HepG2 (cell line): ENCODE results near the gene ZXDC. TPM values are rescaled to one million over a fixed set of nuclear protein-coding genes. Genes with fewer than 3 reads are reported as not detected.

Experiments
- CHD2 ChIP-seq: IDR thresholded peaks from 2 replicates; pipeline ENCODE4 v1.6.1; 2011; ENCODE audit warnings: low read depth, low read length, improper control_type of control experiment
- DRAP1 ChIP-seq: IDR thresholded peaks from 2 replicates; pipeline ENCODE4 v1.6.1; 2016; ENCODE audit warnings: missing genetic modification reagents, missing compliant biosample characterization
- GFI1 ChIP-seq: sonication (generic); formaldehyde crosslinking; IDR thresholded peaks from 2 replicates; pipeline ENCODE4 v1.5.0; 2020; ENCODE audit warnings: missing genetic modification reagents, mild to moderate bottlenecking, borderline replicate concordance
- JUN ChIP-seq: sonication (generic); formaldehyde crosslinking; IDR thresholded peaks from 2 replicates; pipeline ENCODE4 v1.4.0; 2020; ENCODE audit warnings: mild to moderate bottlenecking, missing genetic modification reagents
- KAT8 ChIP-seq: IDR thresholded peaks from 2 replicates; pipeline ENCODE4 v1.6.1; 2016; ENCODE audit warnings: missing genetic modification reagents, missing compliant biosample characterization
- NFAT5 ChIP-seq: sonication (generic); formaldehyde crosslinking; IDR thresholded peaks from 2 replicates; pipeline ENCODE4 v1.4.0; 2020; ENCODE audit warnings: missing genetic modification reagents
- NFYC ChIP-seq: IDR thresholded peaks from 2 replicates; pipeline ENCODE4 v1.6.1; 2016; ENCODE audit warnings: missing genetic modification reagents, missing compliant biosample characterization
- POLR2G ChIP-seq: fragments of 200-400 bp; formaldehyde crosslinking; IDR thresholded peaks from 2 replicates; pipeline ENCODE4 v1.6.1; 2018; ENCODE audit warnings: mild to moderate bottlenecking, low read depth, low read length, moderate library complexity
- PPARG ChIP-seq: conservative IDR thresholded peaks from 2 replicates; pipeline ENCODE4 v1.6.1; 2016; ENCODE audit warnings: missing biosample characterization, missing genetic modification reagents
- SOX13 ChIP-seq, 3 experiments: fragments of 450-650 bp in 1 of 3; sonication (generic) in 1 of 3; formaldehyde crosslinking in 1 of 3; IDR thresholded peaks in 2 of 3; conservative IDR thresholded peaks in 1 of 3; 2 replicates each; pipeline versions ENCODE4 v1.5.0 to v1.6.1; 2016 to 2020; ENCODE audit warnings: antibody characterized with exemption in 1 of 3, mild to moderate bottlenecking in 1 of 3, missing compliant biosample characterization in 1 of 3, missing genetic modification reagents in 1 of 3, moderate library complexity in 1 of 3
- ZBTB2 ChIP-seq: sonication (generic); formaldehyde crosslinking; IDR thresholded peaks from 2 replicates; pipeline ENCODE4 v1.8.0; 2022; ENCODE audit warnings: low read depth, missing genetic modification reagents
- ZBTB4 ChIP-seq: sonication (generic); formaldehyde crosslinking; IDR thresholded peaks from 2 replicates; pipeline ENCODE4 v1.4.0; 2020; ENCODE audit warnings: missing genetic modification reagents, mild to moderate bottlenecking, borderline replicate concordance
- ZBTB46 ChIP-seq: sonication (generic); formaldehyde crosslinking; IDR thresholded peaks from 2 replicates; pipeline ENCODE4 v1.4.0; 2020; ENCODE audit warnings: mild to moderate bottlenecking, missing genetic modification reagents, borderline replicate concordance
- ZNF207 ChIP-seq: fragments of 450-650 bp; IDR thresholded peaks from 2 replicates; pipeline ENCODE4 v1.6.1; 2016; ENCODE audit warnings: antibody characterized with exemption, borderline replicate concordance
- ZNF841 ChIP-seq: sonication (generic); formaldehyde crosslinking; IDR thresholded peaks from 2 replicates; pipeline ENCODE4 v1.8.1; 2023; ENCODE audit warnings: missing genetic modification reagents, borderline replicate concordance
- polyA plus RNA-seq, 8 experiments: library from polyadenylated mRNA; depleted of rRNA in 3 of 8; stranded (reverse) in 7 of 8; unstranded in 1 of 8; fragments of >200 nt; fragmentation: Illumina TruSeq in 4 of 8; extraction: Trizol in 4 of 8; gene quantifications; 2 replicates each; pipeline versions ENCODE4 v1.2.1 to v1.2.3, GENCODE V29; 2011 to 2016; ENCODE audit warnings: low read depth in 4 of 8, missing spikeins in 1 of 8, mixed read lengths in 1 of 8; ENCODE audit not compliant: insufficient read depth in 1 of 8
- total RNA-seq, 5 experiments: library from RNA; depleted of rRNA; stranded (reverse); fragments of >200 nt; fragmentation: Illumina TruSeq; extraction: Trizol; gene quantifications; 2 replicates each; pipeline ENCODE4 v1.2.3, GENCODE V29; 2016; ENCODE audit warnings: low read depth in 1 of 5

ZXDC gene
- total and polyA plus RNA-seq, 2 of the 13 experiments (the other 11 are each of a cell fraction or from before 2014, with no cell fraction given), result 17.6 to 21.2 TPM

- peak; percentile 92 for TF ChIP-seq SOX13 (IDR thresholded peaks at IDR 0.05)
- TF ChIP-seq SOX13 (CRISPR knock-in tag; conservative IDR thresholded peaks at IDR 0.05 in 1 of 2, IDR thresholded peaks at IDR 0.05 in 1 of 2), result peak in 1 of 2 experiments; percentile 97; a peak in 2 of 4 replicates
- no peak for TF ChIP-seq JUN (CRISPR knock-in tag)
- no peak for TF ChIP-seq ZBTB46
- TF ChIP-seq POLR2G, result 0 out of 2 replicates have a peak, but pooled peaks have one; percentile 13
- TF ChIP-seq ZNF841 (CRISPR knock-in tag), result no peak
- TF ChIP-seq GFI1 (CRISPR knock-in tag), result peak; percentile 24; the same call in 1 of the 2 replicates
- no peak for TF ChIP-seq NFAT5 (CRISPR knock-in tag)
- peak; percentile 5; the same call in 1 of the 2 replicates for TF ChIP-seq KAT8
- no peak for TF ChIP-seq DRAP1 (CRISPR knock-in tag)
- no peak for TF ChIP-seq NFYC (CRISPR knock-in tag)
- TF ChIP-seq PPARG (CRISPR knock-in tag), result 0 out of 2 replicates have a peak, but pooled peaks have one; percentile 43
- no peak for TF ChIP-seq ZNF207
- TF ChIP-seq ZBTB4 (CRISPR knock-in tag), result no peak
- TF ChIP-seq ZBTB2 (CRISPR knock-in tag), result no peak
- TF ChIP-seq CHD2, result no peak
Measured at GRCh38 chr3:126518779-126519177, 43.1 kb upstream of the ZXDC start (continued).
